Measurements from ENCODE around the gene GAS1. TPM values are rescaled to one million over a fixed set of nuclear protein-coding genes. Genes with fewer than 3 reads are reported as not detected.

Gene GAS1
- total RNA-seq, result 10 to 100 TPM; 15.6 to 50.4 (median 29.0) TPM

- in situ Hi-C loops (cut with MboI; ENCODE audit: low sequenced_read_pairs in 4 of 4), result loop anchor here in 1 of 4 donors (25.0 kb wide), 1 partner anchor 460 kb away; no protein-coding TSS in a partner anchor
- peaks cover 5 to 16% (median 7%) of the 10 kb centered on the region in 3 donors for H3K27me3 ChIP-seq
- ATAC-seq, result peak; percentile 75 to 79
- peak within 1 kb of the TSS; percentile 80 to 92 (median 84) for H3K27ac ChIP-seq
- H3K4me1 ChIP-seq, result peaks cover 16 to 18% of the 10 kb centered on the region in 2 donors
- intact Hi-C loops (cut with DNase I; ENCODE audit: low total_unique reads), result loop anchor here (2.0 to 10.0 kb wide), 3 partner anchors 35 to 377 kb away; no protein-coding TSS in a partner anchor
- no peaks in the 10 kb centered on the region for H3K36me3 ChIP-seq
- DNase-seq, result peak; percentile 78 to 87
- peak within 1 kb of the TSS; percentile 77 to 96 (median 80) for H3K4me3 ChIP-seq
- H3K9me3 ChIP-seq, result no peaks in the 10 kb centered on the region
- TF ChIP-seq CTCF (IDR thresholded peaks at IDR 0.05 in 4 of 5, conservative IDR thresholded peaks at IDR 0.05 in 1 of 5), result no peak
- TF ChIP-seq POLR2A (IDR thresholded peaks at IDR 0.05), result peak; percentile 50 to 71
Measured at GRCh38 chr9:86947146-86948073, at the start of gene GAS1. TSS of gene GAS1 (minus strand) at chr9:86947506. CDS start at chr9:86946779, 727 bp downstream.

GRCh38 chr9:86994231-86994630 is 46.9 kb upstream of the GAS1 start:
- Histone ChIP-seq H3K27me3 (no peaks in the 10 kb centered on the region), H3K27ac (no peak overlapping the region), H3K4me3 (no peak overlapping the region), H3K36me3 (no peaks in the 10 kb centered on the region), H3K4me1 (no peaks in the 10 kb centered on the region), H3K9me3 (no peaks in the 10 kb centered on the region)
- intact Hi-C loops (cut with DNase I; ENCODE audit: low total_unique reads), result no loop called here
- no peak for TF ChIP-seq POLR2A (IDR thresholded peaks at IDR 0.05)
- TF ChIP-seq CTCF (IDR thresholded peaks at IDR 0.05 in 4 of 5, conservative IDR thresholded peaks at IDR 0.05 in 1 of 5), result no peak
- in situ Hi-C loops (cut with MboI; ENCODE audit: low sequenced_read_pairs in 4 of 4), result no loop called here
- DNase-seq, result no peak
- no peak for ATAC-seq

GRCh38 chr9:86993830-86994229 is 46.5 kb upstream of the GAS1 start:
- Histone ChIP-seq H3K9me3 (no peaks in the 10 kb centered on the region), H3K36me3 (no peaks in the 10 kb centered on the region), H3K27ac (no peak overlapping the region), H3K4me1 (no peaks in the 10 kb centered on the region), H3K4me3 (no peak overlapping the region), H3K27me3 (no peaks in the 10 kb centered on the region)
- no peak for TF ChIP-seq POLR2A (IDR thresholded peaks at IDR 0.05)
- TF ChIP-seq CTCF (IDR thresholded peaks at IDR 0.05 in 4 of 5, conservative IDR thresholded peaks at IDR 0.05 in 1 of 5), result no peak
- DNase-seq (no peak), ATAC-seq (no peak)
- intact Hi-C loops (cut with DNase I; ENCODE audit: low total_unique reads), result no loop called here
- in situ Hi-C loops (cut with MboI; ENCODE audit: low sequenced_read_pairs in 4 of 4), result no loop called here

GRCh38 chr9:86991077-86991476 is 43.8 kb upstream of the GAS1 start:
- TF ChIP-seq CTCF (IDR thresholded peaks at IDR 0.05 in 4 of 5, conservative IDR thresholded peaks at IDR 0.05 in 1 of 5), result no peak
- TF ChIP-seq POLR2A (IDR thresholded peaks at IDR 0.05), result no peak
- in situ Hi-C loops (cut with MboI; ENCODE audit: low sequenced_read_pairs in 4 of 4), result no loop called here

More at GRCh38 chr9:86991077-86991476, 43.8 kb upstream of the GAS1 start:
- H3K27ac ChIP-seq, result no peak overlapping the region
- ATAC-seq (no peak), DNase-seq (no peak)
- H3K4me1 ChIP-seq, result no peaks in the 10 kb centered on the region
- no peaks in the 10 kb centered on the region for H3K36me3 ChIP-seq
- no peak overlapping the region for H3K4me3 ChIP-seq
- intact Hi-C loops (cut with DNase I; ENCODE audit: low total_unique reads), result no loop called here
- H3K9me3 ChIP-seq, result no peaks in the 10 kb centered on the region
- H3K27me3 ChIP-seq, result no peaks in the 10 kb centered on the region

Measured in gastrocnemius medialis (tissue), 4 donors.